ENCODE measurements around the gene MMAB.

The MMAB gene

DNA sequence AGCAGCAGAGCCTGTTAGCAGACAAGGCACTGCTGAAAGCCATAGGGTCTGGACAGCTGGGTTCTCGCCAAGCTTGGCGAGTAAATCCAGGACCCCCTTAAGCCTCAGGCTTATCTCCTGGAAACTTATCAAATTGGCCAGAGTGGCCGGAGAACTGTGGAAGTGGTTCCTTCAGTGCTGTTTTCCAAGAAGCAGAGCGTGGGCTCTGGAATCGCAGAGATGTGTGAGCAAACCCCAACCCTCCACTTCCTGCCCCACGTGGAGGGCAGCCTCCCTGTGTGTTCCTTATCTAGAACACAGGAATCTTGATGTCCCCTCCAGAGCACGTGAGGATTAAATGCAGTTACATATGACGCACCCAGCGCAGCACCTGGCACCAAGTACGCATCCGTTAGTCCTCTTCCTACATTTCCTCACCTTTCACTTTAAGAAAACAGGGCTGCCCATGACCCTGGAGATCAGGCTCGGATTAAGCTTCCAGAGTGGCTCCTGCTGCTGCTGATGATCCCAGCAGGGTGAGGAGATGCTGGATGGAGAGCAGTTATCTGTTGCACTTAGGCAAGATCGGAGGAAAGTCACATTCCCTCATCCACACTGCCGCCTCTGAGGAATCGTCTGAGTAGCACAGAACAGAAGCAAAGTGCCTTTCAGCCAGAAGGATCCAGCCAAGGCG is 35.0 kb downstream of the MMAB start:
- DNase-seq (ENCODE audit: low read depth), result no peak

GRCh38 chr12:109537136-109537535 is 36.2 kb downstream of the MMAB start:
- DNase-seq (ENCODE audit: low read depth), result no peak

- DNase-seq (ENCODE audit: low read depth), result no peak
Observed at GRCh38 chr12:109535863-109536250, 37.4 kb downstream of the MMAB start.

- DNase-seq (ENCODE audit: low read depth), result no peak
Observed at GRCh38 chr12:109535231-109535862, 38.0 kb downstream of the MMAB start.

DNA sequence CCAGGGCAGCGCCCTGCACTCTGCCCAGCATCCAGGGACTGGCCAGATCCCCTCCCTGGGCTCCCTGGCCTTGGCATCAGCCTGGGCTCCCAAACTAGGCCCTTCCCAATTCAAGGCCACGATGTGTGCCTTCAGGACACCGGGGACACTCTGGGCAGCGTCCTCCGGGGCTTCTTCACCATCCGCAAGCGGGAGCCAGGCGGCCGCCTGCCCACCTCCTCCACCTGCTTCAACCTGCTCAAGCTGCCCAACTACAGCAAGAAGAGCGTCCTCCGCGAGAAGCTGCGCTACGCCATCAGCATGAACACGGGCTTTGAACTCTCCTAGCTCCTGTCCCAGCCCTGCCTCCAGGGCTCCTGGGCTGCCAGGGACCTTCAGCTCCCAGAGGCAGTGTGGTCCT is 38.8 kb downstream of the MMAB start:
- no peak for DNase-seq (ENCODE audit: low read depth)

DNA sequence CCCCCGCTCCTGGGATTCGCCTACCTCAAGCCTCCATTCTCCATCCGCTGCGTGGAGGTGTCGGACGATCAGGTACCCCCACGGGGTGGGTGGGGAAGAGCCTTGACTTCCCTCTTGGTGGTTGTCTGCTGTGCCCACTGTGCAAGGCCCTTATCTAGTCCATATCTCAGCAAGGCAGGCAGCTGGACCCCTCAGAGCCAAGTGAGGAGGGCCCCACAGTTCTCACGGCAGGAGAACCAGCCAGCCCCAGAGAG is 39.9 kb downstream of the MMAB start:
- no peak for DNase-seq (ENCODE audit: low read depth)

DNA sequence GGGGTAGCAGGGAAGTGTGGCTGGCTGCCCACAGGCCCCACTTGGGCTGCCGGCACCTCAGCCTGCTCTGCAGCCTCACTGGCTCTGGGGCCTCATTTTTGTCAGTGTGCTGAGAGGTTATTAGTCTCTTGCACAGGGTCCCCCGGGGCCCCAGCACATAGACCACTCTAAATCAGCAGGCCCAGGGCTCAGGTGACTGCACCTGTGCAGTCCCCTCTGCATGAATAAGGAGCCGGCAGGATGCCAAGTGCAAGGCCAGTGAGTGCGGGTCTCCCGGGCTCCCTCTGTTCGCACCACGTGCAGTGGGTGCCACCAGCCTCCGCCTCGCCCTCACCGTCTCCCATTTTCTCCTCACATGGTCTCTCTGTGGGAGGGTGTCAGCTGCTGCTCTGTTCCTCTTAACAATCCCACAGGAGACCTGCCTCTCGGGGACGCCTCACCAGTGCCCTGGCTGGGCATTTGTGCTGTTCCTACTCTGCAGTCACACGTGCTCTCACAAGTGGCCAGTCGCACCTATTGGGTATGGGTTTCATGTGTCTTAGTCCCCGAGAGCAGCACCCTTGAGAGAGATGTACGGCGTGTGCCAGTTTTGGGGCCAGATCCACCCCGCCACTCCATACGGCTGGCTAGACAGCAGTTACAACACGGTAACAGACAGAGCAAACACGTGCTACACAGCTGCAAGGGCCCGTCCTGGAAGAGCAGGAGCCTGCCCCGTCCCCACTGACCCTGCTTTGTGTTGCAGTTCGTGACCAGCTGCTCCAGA is 40.4 kb downstream of the MMAB start:
- no peak for DNase-seq (ENCODE audit: low read depth)

- DNase-seq (ENCODE audit: low read depth), result no peak
Observed at GRCh38 chr12:109531411-109531810, 41.9 kb downstream of the MMAB start.

- DNase-seq (ENCODE audit: low read depth), result no peak
Observed at GRCh38 chr12:109529691-109530640, 43.3 kb downstream of the MMAB start.

GRCh38 chr12:109527489-109528123 is 45.7 kb downstream of the MMAB start:
- no peak for DNase-seq (ENCODE audit: low read depth)

DNA sequence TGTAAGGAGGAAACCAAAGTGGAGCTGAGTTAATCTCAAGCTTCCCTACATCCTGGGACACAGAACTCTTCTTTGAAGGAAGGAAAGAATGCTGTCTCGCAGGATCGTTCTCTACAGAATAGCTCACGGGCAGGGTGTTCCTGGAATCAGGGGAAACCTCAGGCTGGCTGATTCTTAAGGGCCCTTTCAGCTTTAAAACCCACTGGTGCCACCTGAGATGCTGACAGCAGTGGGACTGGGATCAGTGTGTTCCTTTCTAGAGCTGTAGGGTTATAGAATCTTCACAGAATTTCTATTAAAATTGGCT is 48.1 kb downstream of the MMAB start:
- no peak for DNase-seq (ENCODE audit: low read depth)

GRCh38 chr12:109524466-109525278 is 48.6 kb downstream of the MMAB start:
- DNase-seq (ENCODE audit: low read depth), result no peak

DNA sequence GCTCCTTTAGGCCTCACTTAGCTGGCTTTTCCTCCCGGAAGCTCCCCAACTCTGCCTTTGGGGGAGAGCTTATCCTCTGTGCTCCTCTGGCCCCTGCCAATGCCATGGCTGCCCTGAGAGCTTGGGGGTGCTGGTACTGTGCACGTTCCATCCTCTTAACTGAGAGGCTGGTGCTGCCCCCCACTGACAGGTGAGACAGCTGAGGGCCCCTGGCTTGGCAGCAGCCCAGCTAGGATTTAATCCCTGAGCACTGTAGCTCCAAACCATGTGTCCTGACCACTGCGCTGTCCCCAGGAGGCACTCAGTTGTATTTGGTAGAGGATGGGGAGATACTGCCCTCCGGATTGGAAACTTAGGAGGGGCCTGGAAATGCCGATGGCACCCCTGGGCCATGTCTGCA is 49.8 kb downstream of the MMAB start:
- no peak for DNase-seq (ENCODE audit: low read depth)

GRCh38 chr12:109523071-109523470 is 50.2 kb downstream of the MMAB start:
- no peak for DNase-seq (ENCODE audit: low read depth)

- DNase-seq (ENCODE audit: low read depth), result no peak
Observed at GRCh38 chr12:109521831-109522230, 51.5 kb downstream of the MMAB start.

GRCh38 chr12:109519787-109520186 is 53.5 kb downstream of the MMAB start:
- no peak for DNase-seq (ENCODE audit: low read depth)

- peak; percentile 49 for DNase-seq (ENCODE audit: low read depth)
Observed at GRCh38 chr12:109518820-109519665, 54.3 kb downstream of the MMAB start.

DNA sequence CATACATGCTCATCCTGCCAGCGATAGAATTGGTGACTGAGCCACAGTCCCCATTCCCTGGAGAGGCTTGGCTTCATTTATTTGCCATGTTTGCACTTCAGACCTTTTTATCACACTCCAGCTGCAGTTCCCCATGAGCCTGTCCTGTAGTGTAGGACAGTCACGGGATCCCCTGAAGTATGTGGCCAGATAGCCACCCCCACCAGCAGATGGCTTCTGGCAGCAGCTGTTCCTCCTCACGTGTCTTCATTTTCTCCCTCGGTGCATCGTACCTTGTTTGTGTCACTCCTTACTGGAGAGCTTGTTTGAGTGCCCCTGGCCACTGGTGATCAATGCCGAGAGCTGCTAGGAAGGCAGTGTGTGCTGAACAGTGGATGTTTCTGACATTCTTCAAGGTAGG is 55.7 kb downstream of the MMAB start:
- no peak for DNase-seq (ENCODE audit: low read depth)

DNA sequence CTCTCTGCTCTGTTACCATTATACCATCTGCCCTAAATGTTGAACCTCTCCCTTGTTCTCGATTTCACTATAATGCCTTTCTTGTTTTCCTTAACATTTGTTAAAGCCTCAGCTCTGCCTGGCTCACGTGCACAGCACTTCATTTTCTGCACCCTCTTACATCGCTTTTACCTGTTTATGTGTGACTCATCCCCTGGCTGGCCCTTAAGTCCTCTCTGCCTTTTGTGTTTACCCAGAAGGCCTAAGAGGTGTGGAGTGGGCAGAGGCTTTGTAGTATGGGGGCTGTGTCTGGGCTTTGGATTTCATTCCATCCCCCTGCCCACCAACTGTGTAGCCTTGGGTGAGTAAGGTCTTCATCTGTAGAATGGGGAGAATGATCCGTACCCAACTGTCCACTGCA is 59.3 kb downstream of the MMAB start:
- no peak for DNase-seq (ENCODE audit: low read depth)

GRCh38 chr12:109513051-109513450 is 60.3 kb downstream of the MMAB start:
- DNase-seq (ENCODE audit: low read depth), result no peak
